OCI-LY1 (cell line): ENCODE results near the gene GBX1.

Experiments used
- H2AFZ ChIP-seq: fragments of 200-600 bp; sonication (generic), shearing (Covaris generic); 2 replicates; pipeline ENCODE4 v1.6.0; 2014; ENCODE audit warnings: antibody characterized with exemption, mild to moderate bottlenecking, low read length
- H3F3A ChIP-seq: fragments of 200-600 bp; sonication (generic), shearing (Covaris generic); 2 replicates; pipeline ENCODE4 v1.6.0; 2014; ENCODE audit warnings: mild to moderate bottlenecking, antibody characterized with exemption, low read length, moderate library complexity; ENCODE audit not compliant: insufficient read depth
- H3K27ac ChIP-seq: fragments of 200-600 bp; sonication (generic); 2 replicates; pipeline ENCODE4 v1.5.1; 2014; ENCODE audit warnings: low read length, mixed run types, mild to moderate bottlenecking, low read depth; ENCODE audit not compliant: poor library complexity, severe bottlenecking
- H3K27me3 ChIP-seq: fragments of 200-600 bp; sonication (generic); 2 replicates; pipeline ENCODE4 v1.6.0; 2014; ENCODE audit warnings: antibody characterized with exemption, mild to moderate bottlenecking, low read length, moderate library complexity; ENCODE audit not compliant: insufficient read depth
- H3K36me3 ChIP-seq: fragments of 200-600 bp; sonication (generic); 2 replicates; pipeline ENCODE4 v1.6.1; 2014; ENCODE audit warnings: mild to moderate bottlenecking, antibody characterized with exemption, low read length, moderate library complexity, mixed read lengths; ENCODE audit not compliant: insufficient read depth
- H3K4me1 ChIP-seq: fragments of 200-600 bp; sonication (generic); 2 replicates; pipeline ENCODE4 v1.5.1; 2014; ENCODE audit warnings: mild to moderate bottlenecking, low read length, moderate library complexity; ENCODE audit not compliant: insufficient read depth, severe bottlenecking
- H3K4me2 ChIP-seq: fragments of 200-600 bp; sonication (generic), shearing (Covaris generic); 2 replicates; pipeline ENCODE4 v1.6.1; 2014; ENCODE audit warnings: low read length
- H3K4me3 ChIP-seq: fragments of 200-600 bp; sonication (generic); 2 replicates; pipeline ENCODE4 v1.5.1; 2014; ENCODE audit warnings: low read length, low read depth, mild to moderate bottlenecking, mixed read lengths; ENCODE audit not compliant: poor library complexity, severe bottlenecking
- H3K79me2 ChIP-seq: fragments of 200-600 bp; shearing (Covaris generic); 2 replicates; pipeline ENCODE4 v1.6.1; 2016; ENCODE audit warnings: mixed run types, low read length, mixed read lengths; ENCODE audit not compliant: insufficient read depth
- H3K9ac ChIP-seq: fragments of 200-600 bp; sonication (generic), shearing (Covaris generic); 2 replicates; pipeline ENCODE4 v1.6.1; 2014; ENCODE audit warnings: mild to moderate bottlenecking, low read length, mixed read lengths
- H3K9me2 ChIP-seq: fragments of 200-600 bp; sonication (generic), shearing (Covaris generic); 2 replicates; pipeline ENCODE4 v1.6.1; 2014; ENCODE audit warnings: low read depth, mild to moderate bottlenecking, low read length, mixed read lengths
- H3K9me3 ChIP-seq: fragments of 200-600 bp; shearing (Covaris generic); 2 replicates; pipeline ENCODE4 v1.6.1; 2014; ENCODE audit warnings: low read length, mixed read lengths
- H4K20me1 ChIP-seq: fragments of 200-600 bp; sonication (generic), shearing (Covaris generic); 2 replicates; pipeline ENCODE4 v1.6.0; 2016; ENCODE audit warnings: mild to moderate bottlenecking, low read length; ENCODE audit not compliant: insufficient read depth
- EZH2 ChIP-seq: fragments of 200-600 bp; sonication (generic), shearing (Covaris generic); IDR thresholded peaks from 2 replicates; pipeline ENCODE4 v1.8.0; 2017; ENCODE audit warnings: borderline replicate concordance, mixed run types, mild to moderate bottlenecking, antibody characterized with exemption, low read length, moderate library complexity, mixed read lengths
- TF ChIP-seq, protein P1 (sequence below): fragments of 200-600 bp; sonication (generic), shearing (Covaris generic); IDR thresholded peaks from 2 replicates; pipeline ENCODE4 v1.5.1; 2017; ENCODE audit warnings: mild to moderate bottlenecking, antibody characterized with exemption, low read length, moderate library complexity, mixed read lengths

GBX1 gene

DNA sequence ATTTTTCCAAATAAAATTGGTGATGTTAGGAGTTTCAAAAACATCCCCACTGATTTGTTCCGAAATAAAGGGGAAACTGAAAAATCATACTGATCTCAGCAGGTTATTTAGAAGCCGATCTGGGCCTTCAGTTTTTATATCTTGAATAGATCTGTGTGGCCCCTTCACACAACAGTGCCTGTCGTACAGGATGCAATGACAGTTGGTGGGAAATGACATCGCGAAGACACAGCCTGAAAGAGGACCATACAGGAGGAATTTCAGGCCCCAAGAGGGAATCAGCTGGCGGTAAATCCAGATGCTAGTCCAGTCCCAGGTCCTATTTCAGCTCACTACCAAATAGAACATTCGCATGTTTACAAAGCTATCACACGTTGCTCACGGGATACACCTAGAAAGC lies 39.8 kb upstream of the GBX1 start:
- no peak overlapping the region for H3K4me3 ChIP-seq
- no peaks in the 10 kb centered on the region for H3F3A ChIP-seq
- no peaks in the 10 kb centered on the region for H3K4me1 ChIP-seq
- H3K9me2 ChIP-seq = no peaks in the 10 kb centered on the region
- no peaks in the 10 kb centered on the region for H4K20me1 ChIP-seq
- TF ChIP-seq EZH2 = no peak
- TF ChIP-seq, protein P1, sequence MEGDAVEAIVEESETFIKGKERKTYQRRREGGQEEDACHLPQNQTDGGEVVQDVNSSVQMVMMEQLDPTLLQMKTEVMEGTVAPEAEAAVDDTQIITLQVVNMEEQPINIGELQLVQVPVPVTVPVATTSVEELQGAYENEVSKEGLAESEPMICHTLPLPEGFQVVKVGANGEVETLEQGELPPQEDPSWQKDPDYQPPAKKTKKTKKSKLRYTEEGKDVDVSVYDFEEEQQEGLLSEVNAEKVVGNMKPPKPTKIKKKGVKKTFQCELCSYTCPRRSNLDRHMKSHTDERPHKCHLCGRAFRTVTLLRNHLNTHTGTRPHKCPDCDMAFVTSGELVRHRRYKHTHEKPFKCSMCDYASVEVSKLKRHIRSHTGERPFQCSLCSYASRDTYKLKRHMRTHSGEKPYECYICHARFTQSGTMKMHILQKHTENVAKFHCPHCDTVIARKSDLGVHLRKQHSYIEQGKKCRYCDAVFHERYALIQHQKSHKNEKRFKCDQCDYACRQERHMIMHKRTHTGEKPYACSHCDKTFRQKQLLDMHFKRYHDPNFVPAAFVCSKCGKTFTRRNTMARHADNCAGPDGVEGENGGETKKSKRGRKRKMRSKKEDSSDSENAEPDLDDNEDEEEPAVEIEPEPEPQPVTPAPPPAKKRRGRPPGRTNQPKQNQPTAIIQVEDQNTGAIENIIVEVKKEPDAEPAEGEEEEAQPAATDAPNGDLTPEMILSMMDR = no peak
- H3K9me3 ChIP-seq = no peaks in the 10 kb centered on the region
- H3K79me2 ChIP-seq = no peaks in the 10 kb centered on the region
- H2AFZ ChIP-seq = no peak overlapping the region
- H3K27ac ChIP-seq = no peak overlapping the region
- H3K27me3 ChIP-seq = no peaks in the 10 kb centered on the region
- H3K36me3 ChIP-seq = 0 out of 2 replicates have a peak, but pooled peaks cover 5% of the 10 kb centered on the region
- no peak overlapping the region for H3K9ac ChIP-seq
- H3K4me2 ChIP-seq = no peak overlapping the region

GRCh38 chr7:151206914-151207313 lies 39.4 kb upstream of the GBX1 start:
- no peak for TF ChIP-seq EZH2
- TF ChIP-seq, protein P1 = no peak
- H3K4me1 ChIP-seq = no peaks in the 10 kb centered on the region
- no peak overlapping the region for H3K4me2 ChIP-seq
- H3K9me2 ChIP-seq = no peaks in the 10 kb centered on the region
- H3K4me3 ChIP-seq = no peak overlapping the region
- no peak overlapping the region for H3K9ac ChIP-seq
- no peak overlapping the region for H2AFZ ChIP-seq
- H3K79me2 ChIP-seq = no peaks in the 10 kb centered on the region
- H3K27me3 ChIP-seq = no peaks in the 10 kb centered on the region
- H4K20me1 ChIP-seq = no peaks in the 10 kb centered on the region
- no peaks in the 10 kb centered on the region for H3K9me3 ChIP-seq
- 0 out of 2 replicates have a peak, but pooled peaks cover under 1% of the 10 kb centered on the region for H3K36me3 ChIP-seq
- H3F3A ChIP-seq = no peaks in the 10 kb centered on the region
- no peak overlapping the region for H3K27ac ChIP-seq

- no peaks in the 10 kb centered on the region for H3K79me2 ChIP-seq
- H2AFZ ChIP-seq = no peak overlapping the region
- H3K36me3 ChIP-seq = no peaks in the 10 kb centered on the region
- no peaks in the 10 kb centered on the region for H3K27me3 ChIP-seq
- no peak overlapping the region for H3K4me3 ChIP-seq
- H3K4me2 ChIP-seq = no peak overlapping the region
- no peaks in the 10 kb centered on the region for H3K9me2 ChIP-seq
- H3K9me3 ChIP-seq = no peaks in the 10 kb centered on the region
- no peaks in the 10 kb centered on the region for H3F3A ChIP-seq
- no peaks in the 10 kb centered on the region for H4K20me1 ChIP-seq
- H3K9ac ChIP-seq = no peak overlapping the region
- no peaks in the 10 kb centered on the region for H3K4me1 ChIP-seq
- no peak overlapping the region for H3K27ac ChIP-seq
- TF ChIP-seq, protein P1 = no peak
- no peak for TF ChIP-seq EZH2
Observed at GRCh38 chr7:151205730-151206129, 38.2 kb upstream of the GBX1 start.
